ENCODE data around the gene LHX8. TPM values are rescaled to one million over a fixed set of nuclear protein-coding genes. Genes with fewer than 3 reads are reported as not detected.
"Not testable (repeated sequence)": the region's sequence is repeated elsewhere in the genome, so short reads cannot be mapped to it uniquely, and the experiment has no call there.

LHX8 gene
- total RNA-seq, 4 donors from 2014 or later = not detected

GRCh38 chr1:75099581-75099980 is 34.6 kb upstream of the LHX8 start:
- DNase-seq (ENCODE audit: low spot score in 2 of 2) = no peak
- TF ChIP-seq CTCF (IDR thresholded peaks at IDR 0.05) (no peak), POLR2A (IDR thresholded peaks at IDR 0.05) (no peak)
- no peak overlapping the region for H3K4me3 ChIP-seq (ENCODE audit: low read depth, poor library complexity, severe bottlenecking)
- 73 to 79% methylated on average over 2 of the region's 2 CpGs for WGBS, 2 donors
- intact Hi-C loops (cut with DNase I; ENCODE audit: low total_unique reads) = no loop called here

- H3K4me3 ChIP-seq (ENCODE audit: low read depth, poor library complexity, severe bottlenecking) = no peak overlapping the region
- DNase-seq (ENCODE audit: low spot score in 2 of 2) = no peak
- 41 to 43% methylated on average over 10 of the region's 10 CpGs for WGBS, 2 donors
- no peak for TF ChIP-seq POLR2A (IDR thresholded peaks at IDR 0.05)
- intact Hi-C loops (cut with DNase I; ENCODE audit: low total_unique reads) = no loop called here
Measured at GRCh38 chr1:75100481-75101092, 33.6 kb upstream of the LHX8 start.

GRCh38 chr1:75112362-75112951 is 21.7 kb upstream of the LHX8 start:
- DNase-seq (ENCODE audit: low spot score in 2 of 2); H3K4me3 ChIP-seq (ENCODE audit: low read depth, poor library complexity, severe bottlenecking); intact Hi-C loops (cut with DNase I; ENCODE audit: low total_unique reads): not testable (repeated sequence)
- 89 to 91% methylated on average over 26 of the region's 26 CpGs for WGBS, 2 donors

- TF ChIP-seq CTCF (IDR thresholded peaks at IDR 0.05) = no peak
- no peak for TF ChIP-seq POLR2A (IDR thresholded peaks at IDR 0.05)
- no peak overlapping the region for H3K4me3 ChIP-seq (ENCODE audit: low read depth, poor library complexity, severe bottlenecking)
- intact Hi-C loops (cut with DNase I; ENCODE audit: low total_unique reads) = no loop called here
- no peak for DNase-seq (ENCODE audit: low spot score in 2 of 2)
Measured at GRCh38 chr1:75115654-75116053, 18.5 kb upstream of the LHX8 start.

- H3K4me3 ChIP-seq (ENCODE audit: low read depth, poor library complexity, severe bottlenecking) = no peak overlapping the region
- WGBS, 2 donors = 74 to 89% methylated on average over 1 of the region's 1 CpG
- TF ChIP-seq CTCF (IDR thresholded peaks at IDR 0.05) = no peak
- TF ChIP-seq POLR2A (IDR thresholded peaks at IDR 0.05) = no peak
- intact Hi-C loops (cut with DNase I; ENCODE audit: low total_unique reads) = no loop called here
- no peak for DNase-seq (ENCODE audit: low spot score in 2 of 2)
Measured at GRCh38 chr1:75123756-75124155, 10.4 kb upstream of the LHX8 start.

GRCh38 chr1:75124510-75124909 is 9.7 kb upstream of the LHX8 start:
- peak in 1 of 2 donors; percentile 53 for DNase-seq (ENCODE audit: low spot score in 2 of 2)
- intact Hi-C loops (cut with DNase I; ENCODE audit: low total_unique reads) = no loop called here
- TF ChIP-seq POLR2A (IDR thresholded peaks at IDR 0.05) (no peak), CTCF (IDR thresholded peaks at IDR 0.05) (no peak)
- 40 to 48% methylated on average over 23 of the region's 23 CpGs for WGBS, 2 donors
- no peak overlapping the region for H3K4me3 ChIP-seq (ENCODE audit: low read depth, poor library complexity, severe bottlenecking)

GRCh38 chr1:75125161-75125726 is 8.9 kb upstream of the LHX8 start:
- 25 to 58% methylated on average over 29 to 32 of the region's 38 CpGs for WGBS, 2 donors
- peak in 1 of 2 donors; percentile 80 for DNase-seq (ENCODE audit: low spot score in 2 of 2)
- intact Hi-C loops (cut with DNase I; ENCODE audit: low total_unique reads) = no loop called here
- H3K4me3 ChIP-seq (ENCODE audit: low read depth, poor library complexity, severe bottlenecking) = no peak overlapping the region
- TF ChIP-seq POLR2A (IDR thresholded peaks at IDR 0.05) (no peak), CTCF (IDR thresholded peaks at IDR 0.05) (no peak)

Measured in lower leg skin (tissue), 4 donors.